ENCODE results near the gene PRR23E.
A peak's percentile ranks its signal among the peaks of the same experiment; 100 is the strongest.

Gene PRR23E

GRCh38 chr3:127158614-127159229, 34.2 kb upstream of the PRR23E start:
- Mint-ChIP-seq H3K36me3 (no peaks in the 10 kb centered on the region), H3K4me1 (no peaks in the 10 kb centered on the region)

GRCh38 chr3:127159543-127159942, 33.4 kb upstream of the PRR23E start:
- Mint-ChIP-seq H3K36me3 (no peaks in the 10 kb centered on the region), H3K27ac (no peak overlapping the region), H3K27me3 (no peaks in the 10 kb centered on the region), H3K4me1 (no peaks in the 10 kb centered on the region), H3K9me3 (no peaks in the 10 kb centered on the region), H3K4me3 (no peak overlapping the region)
- ATAC-seq (replicated peaks) (no peak), DNase-seq (no peak)

More at GRCh38 chr3:127158614-127159229, 34.2 kb upstream of the PRR23E start:
- no peak for DNase-seq
- no peak for ATAC-seq (replicated peaks)
- Mint-ChIP-seq H3K9me3 (no peaks in the 10 kb centered on the region), H3K4me3 (no peak overlapping the region), H3K27me3 (no peaks in the 10 kb centered on the region), H3K27ac (no peak overlapping the region)

DNA sequence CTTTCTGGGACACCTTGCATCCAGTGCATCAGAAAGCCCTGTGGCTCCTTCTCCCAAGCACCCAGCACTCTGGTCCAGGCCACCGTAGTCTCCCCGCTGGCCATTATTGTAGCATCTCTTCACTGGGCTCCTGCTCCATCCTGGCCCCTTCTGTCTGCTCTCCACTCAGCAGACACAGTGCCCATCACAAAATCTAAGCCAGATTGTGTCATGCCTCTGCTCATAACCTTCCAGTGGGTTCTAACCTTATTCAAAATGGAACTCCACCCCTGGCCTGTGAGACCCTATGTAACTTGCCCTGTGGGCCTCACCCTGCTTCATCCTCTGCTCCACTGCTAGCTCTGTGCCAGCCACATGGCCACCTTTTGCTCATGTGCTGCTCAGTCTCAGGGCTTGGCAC, 31.7 kb upstream of the PRR23E start:
- H3K9me3 Mint-ChIP-seq = no peaks in the 10 kb centered on the region

GRCh38 chr3:127161973-127162579, 30.9 kb upstream of the PRR23E start:
- Mint-ChIP-seq H3K9me3 (peaks cover 0 to 3% of the 10 kb centered on the region in 2 donors), H3K4me1 (no peaks in the 10 kb centered on the region), H3K27ac (no peak overlapping the region), H3K27me3 (peaks cover 5 to 8% of the 10 kb centered on the region in 2 donors), H3K36me3 (no peaks in the 10 kb centered on the region), H3K4me3 (no peak overlapping the region)
- DNase-seq (no peak), ATAC-seq (replicated peaks) (no peak)

More for the DNA sequence above, 31.7 kb upstream of the PRR23E start:
- no peak for ATAC-seq (replicated peaks)
- Mint-ChIP-seq H3K4me3 (no peak overlapping the region), H3K36me3 (no peaks in the 10 kb centered on the region), H3K27ac (no peak overlapping the region), H3K27me3 (peaks cover 0 to 4% of the 10 kb centered on the region in 2 donors), H3K4me1 (no peaks in the 10 kb centered on the region)
- no peak for DNase-seq

DNA sequence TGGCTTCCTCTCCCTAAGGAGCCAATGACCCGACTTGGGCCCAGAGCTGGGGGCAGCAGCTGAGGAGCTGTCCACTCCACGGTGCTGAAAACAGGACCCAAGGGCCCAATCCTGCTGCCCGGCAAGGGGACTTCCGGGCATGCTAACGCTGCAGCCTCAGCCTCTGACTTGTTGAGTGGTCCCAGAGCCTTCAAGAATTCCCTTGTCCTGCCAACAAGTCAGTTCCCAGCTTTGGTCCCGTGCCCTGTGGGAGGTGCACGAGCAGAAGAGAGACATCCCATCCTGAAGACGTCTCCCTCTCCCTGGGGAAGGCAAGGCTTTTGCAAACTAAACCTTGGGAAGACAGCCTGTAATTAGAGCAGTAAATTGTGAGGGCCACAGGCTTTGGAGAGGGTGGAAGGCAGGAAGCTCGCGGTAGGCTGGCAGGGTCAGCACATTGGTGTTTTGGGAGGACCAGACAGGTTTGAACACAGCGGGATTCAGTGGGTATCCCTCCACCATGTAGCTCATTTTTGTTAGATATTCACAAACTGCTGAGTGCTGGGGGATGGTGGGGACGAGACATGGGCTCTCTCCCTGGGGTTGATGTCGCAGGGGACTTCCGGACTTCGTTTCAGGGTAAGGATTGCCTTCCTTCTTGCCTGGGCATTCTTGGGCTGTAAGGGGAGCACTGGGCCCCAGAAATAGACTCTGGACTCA, 29.8 kb upstream of the PRR23E start:
- no peak for ATAC-seq (replicated peaks)
- H3K36me3 Mint-ChIP-seq = no peaks in the 10 kb centered on the region

DNA sequence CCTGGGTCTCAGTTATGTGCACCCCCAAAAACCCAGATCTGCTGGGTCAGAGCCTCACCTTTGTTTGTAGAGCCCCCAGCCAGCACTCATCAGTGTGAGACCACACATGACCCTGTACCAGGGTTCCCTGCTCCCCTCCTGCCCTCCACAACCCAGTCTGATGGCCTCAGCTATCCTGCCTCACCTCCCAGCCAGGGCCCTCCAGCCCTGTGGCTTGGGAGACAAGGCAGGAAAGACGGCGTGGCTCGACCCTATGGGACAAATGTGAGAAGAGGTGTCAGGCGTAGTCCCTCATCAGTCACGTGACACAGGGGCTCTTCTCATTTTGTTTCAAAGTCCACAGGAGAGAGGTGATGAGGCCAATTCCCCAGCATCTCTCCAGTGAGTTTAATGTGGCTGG, 28.3 kb upstream of the PRR23E start:
- DNase-seq = no peak
- Mint-ChIP-seq H3K27me3 (peaks cover 5 to 12% of the 10 kb centered on the region in 2 donors), H3K27ac (no peak overlapping the region), H3K36me3 (no peaks in the 10 kb centered on the region), H3K9me3 (peaks cover 0 to 3% of the 10 kb centered on the region in 2 donors), H3K4me1 (no peaks in the 10 kb centered on the region), H3K4me3 (no peak overlapping the region)
- ATAC-seq (replicated peaks) = no peak

More for the DNA sequence above, 29.8 kb upstream of the PRR23E start:
- no peak overlapping the region for H3K4me3 Mint-ChIP-seq
- no peaks in the 10 kb centered on the region for H3K4me1 Mint-ChIP-seq
- H3K27ac Mint-ChIP-seq = no peak overlapping the region
- H3K9me3 Mint-ChIP-seq = peaks cover 0 to 3% of the 10 kb centered on the region in 2 donors
- no peak for DNase-seq
- peaks cover 5 to 10% of the 10 kb centered on the region in 2 donors for H3K27me3 Mint-ChIP-seq

- no peak overlapping the region for H3K27ac Mint-ChIP-seq
Observed at GRCh38 chr3:127165036-127165435, 27.9 kb upstream of the PRR23E start.

GRCh38 chr3:127165694-127166485, 27.0 kb upstream of the PRR23E start:
- Mint-ChIP-seq H3K4me3 (no peak overlapping the region), H3K9me3 (peaks cover 0 to 5% of the 10 kb centered on the region in 2 donors), H3K27me3 (peaks cover 6 to 12% of the 10 kb centered on the region in 2 donors), H3K36me3 (no peaks in the 10 kb centered on the region), H3K27ac (no peak overlapping the region), H3K4me1 (no peaks in the 10 kb centered on the region)
- no peak for ATAC-seq (replicated peaks)
- no peak for DNase-seq

More at GRCh38 chr3:127165036-127165435, 27.9 kb upstream of the PRR23E start:
- DNase-seq (no peak), ATAC-seq (replicated peaks) (no peak)
- Mint-ChIP-seq H3K4me3 (no peak overlapping the region), H3K36me3 (no peaks in the 10 kb centered on the region), H3K4me1 (no peaks in the 10 kb centered on the region), H3K27me3 (peaks cover 5 to 12% of the 10 kb centered on the region in 2 donors), H3K9me3 (peaks cover 0 to 5% of the 10 kb centered on the region in 2 donors)

GRCh38 chr3:127166501-127167065, 26.3 kb upstream of the PRR23E start:
- Mint-ChIP-seq H3K9me3 (peaks cover 0 to 5% of the 10 kb centered on the region in 2 donors), H3K36me3 (no peaks in the 10 kb centered on the region), H3K4me3 (no peak overlapping the region), H3K27ac (no peak overlapping the region), H3K4me1 (no peaks in the 10 kb centered on the region), H3K27me3 (peaks cover 12 to 13% of the 10 kb centered on the region in 2 donors)
- no peak for DNase-seq
- no peak for ATAC-seq (replicated peaks)

DNA sequence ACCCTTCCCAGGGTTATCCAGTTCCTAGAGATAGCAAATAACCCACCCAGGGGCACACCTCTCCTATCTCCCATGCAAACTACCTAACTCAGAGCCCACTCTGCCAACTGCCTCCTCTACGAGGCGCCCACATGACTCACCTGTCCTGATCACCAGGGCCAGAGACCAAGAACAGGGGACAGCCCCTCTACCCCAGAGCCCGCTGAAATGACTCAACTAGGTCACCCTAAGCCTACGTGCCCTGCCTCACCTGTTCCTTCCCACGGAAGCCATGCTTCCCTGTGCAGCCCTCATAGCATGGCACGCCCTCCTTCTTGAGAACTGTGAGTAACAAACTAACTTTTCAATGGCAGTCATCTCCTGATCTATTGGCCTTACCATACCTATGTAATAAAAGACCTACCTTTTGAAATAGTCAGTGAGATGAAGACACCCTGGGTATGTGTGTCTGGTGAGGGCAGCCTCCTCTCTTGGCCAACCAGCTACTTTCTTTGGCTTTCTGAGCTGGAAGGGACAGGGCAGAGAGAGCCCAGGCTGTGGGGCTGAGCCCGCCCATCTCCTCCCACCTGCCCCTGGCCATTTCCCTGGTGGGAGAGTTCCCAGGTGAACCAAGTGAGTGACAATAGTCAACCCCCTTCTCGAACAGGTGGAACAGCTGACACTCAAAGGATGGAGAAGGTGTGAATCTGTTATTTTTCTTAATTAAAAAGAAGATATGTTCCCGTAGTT, 25.5 kb upstream of the PRR23E start:
- H3K27ac Mint-ChIP-seq = no peak overlapping the region
- no peaks in the 10 kb centered on the region for H3K4me1 Mint-ChIP-seq
- H3K9me3 Mint-ChIP-seq = peaks cover 0 to 5% of the 10 kb centered on the region in 2 donors
- no peak overlapping the region for H3K4me3 Mint-ChIP-seq
- DNase-seq (no peak), ATAC-seq (replicated peaks) (peak in 1 of 2 donors; percentile 31)
- H3K36me3 Mint-ChIP-seq = no peaks in the 10 kb centered on the region
- peaks cover 21 to 22% of the 10 kb centered on the region in 2 donors for H3K27me3 Mint-ChIP-seq

GRCh38 chr3:127168271-127168670, 24.7 kb upstream of the PRR23E start:
- Mint-ChIP-seq H3K9me3 (peaks cover 0 to 5% of the 10 kb centered on the region in 2 donors), H3K27ac (no peak overlapping the region), H3K4me1 (no peaks in the 10 kb centered on the region), H3K27me3 (peaks cover 28 to 29% of the 10 kb centered on the region in 2 donors), H3K4me3 (no peak overlapping the region), H3K36me3 (no peaks in the 10 kb centered on the region)
- DNase-seq (no peak), ATAC-seq (replicated peaks) (no peak)

- Mint-ChIP-seq H3K27ac (no peak overlapping the region), H3K9me3 (peaks cover 0 to 5% of the 10 kb centered on the region in 2 donors), H3K27me3 (peaks cover 42 to 43% of the 10 kb centered on the region in 2 donors), H3K4me1 (no peaks in the 10 kb centered on the region), H3K4me3 (no peak overlapping the region), H3K36me3 (no peaks in the 10 kb centered on the region)
- ATAC-seq (replicated peaks) = no peak
- DNase-seq = no peak
Observed at GRCh38 chr3:127170814-127171213, 22.1 kb upstream of the PRR23E start.

GRCh38 chr3:127171320-127171719, 21.6 kb upstream of the PRR23E start:
- peaks cover 0 to 5% of the 10 kb centered on the region in 2 donors for H3K9me3 Mint-ChIP-seq
- H3K36me3 Mint-ChIP-seq = no peaks in the 10 kb centered on the region
- DNase-seq = no peak
- no peaks in the 10 kb centered on the region for H3K4me1 Mint-ChIP-seq
- no peak overlapping the region for H3K27ac Mint-ChIP-seq
- peaks cover 39 to 42% of the 10 kb centered on the region in 2 donors for H3K27me3 Mint-ChIP-seq
- ATAC-seq (replicated peaks) = no peak
- no peak overlapping the region for H3K4me3 Mint-ChIP-seq
